Endometrium (tissue), 2 donors: ENCODE measurements around the gene DYNLT3.
A peak's percentile ranks its signal among the peaks of the same experiment; 100 is the strongest.

ENCODE experiments used
- FAIRE-seq: peaks from 2 replicates; lab custom pipeline; 2012; peaks lifted over from hg19 to GRCh38; lab: Jason Lieb, UNC
- donor health status: control.
- donor health status: control.

DYNLT3 gene

GRCh38 chrX:37840931-37841330 lies 6.4 kb downstream of the DYNLT3 start:
- FAIRE-seq: no peak

- no peak for FAIRE-seq
Observed at GRCh38 chrX:37834937-37835336, 12.4 kb downstream of the DYNLT3 start.

- no peak for FAIRE-seq
Observed at GRCh38 chrX:37830371-37830770, 17.0 kb downstream of the DYNLT3 start.

DNA sequence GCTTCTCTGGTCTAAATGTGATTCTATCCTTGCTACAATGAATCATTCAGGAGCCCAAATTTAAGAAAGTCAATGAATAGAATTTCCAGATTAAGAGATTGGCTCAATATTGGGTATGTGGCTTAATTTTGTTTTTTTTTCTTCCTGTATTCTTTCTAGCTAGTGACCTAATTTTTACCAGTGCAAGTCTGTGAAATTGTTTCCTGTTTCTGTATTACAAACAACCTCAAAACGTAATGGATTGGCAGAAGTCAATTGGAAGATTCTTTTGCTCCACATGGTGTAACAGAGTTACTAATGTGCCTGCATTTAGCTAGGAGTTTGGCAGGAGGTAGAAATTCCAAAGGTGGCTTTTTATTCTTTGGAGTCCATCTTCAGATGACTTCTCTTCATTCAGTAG lies 17.6 kb downstream of the DYNLT3 start:
- FAIRE-seq: no peak

GRCh38 chrX:37825215-37825842 lies 22.0 kb downstream of the DYNLT3 start:
- FAIRE-seq: no peak

DNA sequence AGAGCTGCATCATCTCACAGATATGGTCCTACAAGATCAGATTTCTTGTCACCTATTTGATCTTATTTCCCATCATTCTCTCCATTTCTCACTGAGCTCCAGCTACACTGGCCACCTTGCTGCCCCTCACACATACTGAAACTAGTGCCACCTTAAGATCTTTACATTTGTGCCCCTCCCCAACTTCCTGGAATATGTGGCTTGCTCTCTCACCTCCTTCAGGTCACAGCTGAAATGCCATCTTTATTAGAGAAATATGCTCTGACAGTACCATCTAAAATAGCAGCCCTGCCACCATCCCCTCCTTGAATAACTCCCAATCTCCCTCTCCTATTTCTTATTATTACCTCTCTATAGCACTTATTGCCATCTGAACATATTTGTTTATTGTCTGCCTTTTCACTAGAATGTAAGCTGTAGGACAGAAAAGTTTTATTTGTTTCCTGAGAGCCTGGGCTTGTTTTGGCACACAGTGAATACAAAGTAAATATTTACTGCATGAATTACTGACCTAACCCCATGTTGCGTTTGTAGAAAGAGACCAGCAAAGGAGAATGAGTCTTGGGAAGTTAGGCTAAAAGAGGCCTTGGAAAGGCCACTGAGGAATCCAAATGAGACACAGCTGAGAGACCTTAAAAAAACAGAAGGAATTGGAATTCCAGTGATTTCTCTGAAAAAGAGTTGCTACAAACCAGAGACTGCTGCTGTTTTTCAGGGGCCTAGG lies 22.7 kb downstream of the DYNLT3 start:
- FAIRE-seq: peak; percentile 48

DNA sequence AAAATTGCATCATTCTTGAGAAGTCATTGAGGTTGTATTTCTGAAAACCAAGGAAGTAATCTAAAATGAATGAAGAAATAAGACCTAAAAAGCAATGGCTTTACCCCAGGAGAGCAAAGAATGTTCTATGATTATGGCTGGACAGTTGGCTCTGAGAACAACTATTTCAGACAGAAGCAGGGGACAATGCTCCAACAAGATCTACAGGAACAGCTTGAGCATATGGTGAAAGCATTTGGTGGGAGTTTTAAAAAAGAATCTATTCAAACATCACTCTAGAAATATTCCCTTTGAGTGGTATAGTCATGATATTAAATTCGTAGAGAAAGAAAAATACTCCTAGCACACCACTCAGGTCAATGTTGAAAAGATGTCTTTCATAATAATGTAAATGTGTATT lies 26.7 kb downstream of the DYNLT3 start:
- FAIRE-seq: no peak

- peak; percentile 85 for FAIRE-seq
Observed at GRCh38 chrX:37818031-37818430, 29.3 kb downstream of the DYNLT3 start.

- FAIRE-seq: no peak
Observed at GRCh38 chrX:37817579-37817978, 29.8 kb downstream of the DYNLT3 start.

GRCh38 chrX:37817176-37817575 lies 30.2 kb downstream of the DYNLT3 start:
- FAIRE-seq: no peak

GRCh38 chrX:37816766-37817165 lies 30.6 kb downstream of the DYNLT3 start:
- FAIRE-seq: no peak

DNA sequence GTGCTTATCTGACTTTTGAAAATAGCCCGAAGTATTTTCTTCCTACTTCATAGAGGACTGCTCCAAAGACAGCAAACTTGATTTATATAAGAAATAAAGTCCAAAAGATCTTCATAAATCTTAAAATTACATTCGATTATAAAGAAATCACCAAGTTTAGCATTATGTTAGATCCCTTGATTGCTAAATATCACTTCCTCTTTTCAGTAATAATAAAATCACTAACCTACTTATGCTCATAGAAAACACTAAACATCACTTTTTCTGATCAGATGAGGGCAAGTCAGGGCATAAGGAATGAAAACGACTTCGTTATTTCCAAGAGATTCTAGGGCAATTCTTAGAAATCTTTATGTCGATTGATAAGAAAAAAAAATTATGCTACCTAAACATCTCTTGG lies 32.0 kb downstream of the DYNLT3 start:
- no peak for FAIRE-seq

DNA sequence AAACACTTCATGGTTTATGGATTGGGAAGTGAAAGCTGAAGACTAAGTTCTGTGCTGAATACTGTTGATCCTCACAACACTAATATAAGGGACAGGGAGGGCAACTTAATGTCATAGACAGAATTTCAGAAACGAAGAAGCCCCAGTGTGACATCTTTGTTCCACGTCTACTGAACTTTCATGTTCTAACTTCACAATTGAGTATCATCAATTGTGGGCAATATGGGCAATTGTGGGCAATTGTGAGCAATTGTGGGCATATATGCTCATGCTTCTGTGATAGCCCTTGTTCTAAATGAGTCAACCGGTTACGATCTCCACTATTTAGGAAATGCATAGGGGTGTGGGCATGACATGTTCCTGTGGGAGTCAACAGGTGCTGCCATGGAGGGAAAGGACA lies 33.8 kb downstream of the DYNLT3 start:
- FAIRE-seq: no peak

GRCh38 chrX:37812110-37812509 lies 35.3 kb downstream of the DYNLT3 start:
- FAIRE-seq: no peak

- FAIRE-seq: no peak
Observed at GRCh38 chrX:37809970-37810369, 37.4 kb downstream of the DYNLT3 start.

DNA sequence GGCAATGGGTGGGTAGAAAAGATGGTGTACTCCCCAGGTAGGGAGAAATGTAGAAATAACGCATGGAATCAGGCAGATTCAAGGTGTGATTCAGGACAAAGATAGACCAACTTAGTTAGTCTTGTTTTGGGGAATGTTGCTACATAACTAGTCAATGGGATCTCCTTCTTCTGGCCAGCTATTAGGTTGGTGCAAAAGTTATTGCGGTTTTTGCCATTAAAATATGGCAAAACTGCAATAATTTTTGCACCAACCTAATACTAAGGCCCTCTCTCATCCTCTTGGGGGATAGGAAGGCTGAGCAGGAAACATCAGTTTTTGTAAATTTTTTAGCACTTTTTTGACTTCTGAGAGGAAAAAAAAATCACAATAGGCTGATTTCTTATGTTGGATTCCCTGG lies 44.3 kb downstream of the DYNLT3 start:
- no peak for FAIRE-seq

GRCh38 chrX:37802028-37802427 lies 45.3 kb downstream of the DYNLT3 start:
- peak; percentile 76 for FAIRE-seq

DNA sequence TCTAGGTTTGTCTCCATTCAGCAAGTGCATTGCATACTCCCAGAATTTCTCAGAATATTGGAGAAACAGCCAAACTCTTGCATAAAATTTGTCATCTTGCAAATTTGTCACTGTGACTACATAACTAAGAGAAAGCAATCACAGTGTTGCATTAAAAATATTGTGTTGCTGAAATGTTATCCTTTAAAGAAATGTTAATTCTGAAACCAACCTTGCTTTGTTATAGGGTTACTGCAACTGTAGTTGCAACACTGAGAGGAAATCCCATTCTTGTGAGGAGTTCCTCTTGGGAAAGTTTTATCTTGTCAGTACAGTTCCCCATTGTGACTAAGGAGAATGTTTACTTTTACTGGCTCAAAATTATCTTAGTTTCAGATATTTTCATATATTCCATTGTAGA lies 46.7 kb downstream of the DYNLT3 start:
- no peak for FAIRE-seq

- FAIRE-seq: no peak
Observed at GRCh38 chrX:37799936-37800335, 47.4 kb downstream of the DYNLT3 start.

DNA sequence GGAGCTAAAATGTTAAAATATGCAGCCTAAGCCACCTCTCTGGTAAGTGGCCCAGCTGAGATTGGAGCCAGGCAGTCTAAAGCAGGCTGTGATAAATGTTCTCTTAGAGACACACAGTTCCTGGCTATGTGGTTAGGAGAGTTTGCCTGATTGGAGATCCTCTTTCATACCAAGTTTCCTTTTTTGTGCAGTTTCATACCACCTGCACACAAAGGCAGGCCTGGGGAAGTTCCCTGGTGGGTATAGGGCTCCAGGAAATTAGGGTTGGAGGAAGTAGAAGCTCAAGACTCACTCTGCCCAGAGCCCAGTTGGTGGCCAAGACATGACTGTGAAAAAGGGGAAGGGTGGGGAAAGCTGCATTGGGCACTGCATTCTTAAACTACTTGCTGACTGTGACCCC lies 50.6 kb downstream of the DYNLT3 start:
- no peak for FAIRE-seq

- FAIRE-seq: no peak
Observed at GRCh38 chrX:37796310-37796709, 51.1 kb downstream of the DYNLT3 start.
